SK-MEL-5 (cell line): ENCODE measurements around the gene CNTN2. TPM values are rescaled to one million over a fixed set of nuclear protein-coding genes. Genes with fewer than 3 reads are reported as not detected.

Experiments used
- DNase-seq: peaks from one replicate; pipeline ENCODE4 v3.0.0-alpha.2; 2016; ENCODE audit warnings: low read depth, low spot score
- in situ Hi-C: cut with HindIII; loops from 2 replicates; pipeline ENCODE4 v1.10.0; 2016; ENCODE audit warnings: low sequenced_read_pairs, high pct_unique_total_duplicates, low pct_unique_long_range_greater_than_20kb
- total RNA-seq: library from RNA; depleted of rRNA; stranded (reverse); fragments of >200 nt; shearing (Covaris generic); gene quantifications from 2 replicates; pipeline ENCODE4 v1.2.3, GENCODE V29; 2014

CNTN2 gene
- total RNA-seq, 1 experiment from 2014 or later, result not detected

- DNase-seq, result no peak
- in situ Hi-C loops, result no loop called here
Observed at GRCh38 chr1:205017001-205017400, 26.0 kb upstream of the CNTN2 start.

- DNase-seq, result no peak
- in situ Hi-C loops, result no loop called here
Observed at GRCh38 chr1:205017766-205018165, 25.2 kb upstream of the CNTN2 start.

- DNase-seq, result no peak
- in situ Hi-C loops, result no loop called here
Observed at GRCh38 chr1:205018381-205018780, 24.6 kb upstream of the CNTN2 start.

GRCh38 chr1:205020466-205020865 lies 22.5 kb upstream of the CNTN2 start:
- no peak for DNase-seq
- in situ Hi-C loops, result no loop called here

- no peak for DNase-seq
- in situ Hi-C loops, result no loop called here
Observed at GRCh38 chr1:205024679-205025078, 18.3 kb upstream of the CNTN2 start.

- in situ Hi-C loops, result no loop called here
- DNase-seq, result no peak
Observed at GRCh38 chr1:205025239-205025638, 17.8 kb upstream of the CNTN2 start.

GRCh38 chr1:205026181-205026580 lies 16.8 kb upstream of the CNTN2 start:
- in situ Hi-C loops, result no loop called here
- no peak for DNase-seq

GRCh38 chr1:205028390-205028789 lies 14.6 kb upstream of the CNTN2 start:
- no peak for DNase-seq
- in situ Hi-C loops, result no loop called here

GRCh38 chr1:205028924-205029323 lies 14.1 kb upstream of the CNTN2 start:
- DNase-seq, result peak; percentile 4
- in situ Hi-C loops, result no loop called here

GRCh38 chr1:205030241-205030640 lies 12.8 kb upstream of the CNTN2 start:
- no peak for DNase-seq
- in situ Hi-C loops, result no loop called here

- in situ Hi-C loops, result no loop called here
- no peak for DNase-seq
Observed at GRCh38 chr1:205030896-205031295, 12.1 kb upstream of the CNTN2 start.

GRCh38 chr1:205032508-205032907 lies 10.5 kb upstream of the CNTN2 start:
- no peak for DNase-seq
- in situ Hi-C loops, result no loop called here

- DNase-seq, result no peak
- in situ Hi-C loops, result no loop called here
Observed at GRCh38 chr1:205037539-205037938, 5.5 kb upstream of the CNTN2 start.

- in situ Hi-C loops, result no loop called here
- no peak for DNase-seq
Observed at GRCh38 chr1:205038132-205038786, 4.8 kb upstream of the CNTN2 start.

- in situ Hi-C loops, result no loop called here
- DNase-seq, result no peak
Observed at GRCh38 chr1:205041001-205041715, 1.9 kb upstream of the CNTN2 start.

- no peak for DNase-seq
- in situ Hi-C loops, result no loop called here
Observed at GRCh38 chr1:205041998-205042910, 758 bp upstream of the CNTN2 start.

- no peak for DNase-seq
- in situ Hi-C loops, result no loop called here
Observed at GRCh38 chr1:205043866-205044265, 854 bp downstream of the CNTN2 start.

GRCh38 chr1:205044741-205045140 lies 1.7 kb downstream of the CNTN2 start:
- no peak for DNase-seq
- in situ Hi-C loops, result no loop called here
